HG03196 (cell line): Measurements from ENCODE around the gene ZIC1.

Source experiments
- ATAC-seq: cut with Tn5 transposase; IDR thresholded peaks from one replicate; pipeline ENCODE4 v1.9.1; 2021; ENCODE audit not compliant: unreplicated experiment

ZIC1 gene

GRCh38 chr3:147408188-147409100 is 721 bp upstream of the ZIC1 start:
- ATAC-seq, result no peak

- ATAC-seq, result no peak
Measured at GRCh38 chr3:147410116-147410525, 956 bp downstream of the ZIC1 start.

- no peak for ATAC-seq
Measured at GRCh38 chr3:147410526-147411237, 1.5 kb downstream of the ZIC1 start.

GRCh38 chr3:147411238-147411814 is 2.2 kb downstream of the ZIC1 start:
- ATAC-seq, result no peak

GRCh38 chr3:147411815-147412241 is 2.7 kb downstream of the ZIC1 start:
- ATAC-seq, result no peak

GRCh38 chr3:147412261-147412916 is 3.2 kb downstream of the ZIC1 start:
- no peak for ATAC-seq

- no peak for ATAC-seq
Measured at GRCh38 chr3:147412917-147413685, 3.9 kb downstream of the ZIC1 start.

GRCh38 chr3:147413686-147414389 is 4.7 kb downstream of the ZIC1 start:
- ATAC-seq, result no peak

- ATAC-seq, result no peak
Measured at GRCh38 chr3:147414390-147415138, 5.4 kb downstream of the ZIC1 start.

- no peak for ATAC-seq
Measured at GRCh38 chr3:147415286-147415685, 6.1 kb downstream of the ZIC1 start.

- no peak for ATAC-seq
Measured at GRCh38 chr3:147415874-147416273, 6.7 kb downstream of the ZIC1 start.

GRCh38 chr3:147416931-147417330 is 7.8 kb downstream of the ZIC1 start:
- no peak for ATAC-seq

GRCh38 chr3:147417551-147418295 is 8.6 kb downstream of the ZIC1 start:
- ATAC-seq, result no peak

GRCh38 chr3:147418371-147418781 is 9.2 kb downstream of the ZIC1 start:
- no peak for ATAC-seq

GRCh38 chr3:147418808-147419701 is 9.9 kb downstream of the ZIC1 start:
- ATAC-seq, result no peak

GRCh38 chr3:147419781-147420224 is 10.6 kb downstream of the ZIC1 start:
- no peak for ATAC-seq
